CD4-positive, alpha-beta T cell (primary cell): ENCODE results near the gene DIO2. TPM values are rescaled to one million over a fixed set of nuclear protein-coding genes. Genes with fewer than 3 reads are reported as not detected.
A peak's percentile ranks its signal among the peaks of the same experiment; 100 is the strongest.

Experiments used
- ATAC-seq: fragments of 200-7000 bp; cut with Tn5 transposase; one replicate; pipeline ENCODE4 v1.10.0; 2022; ENCODE audit warnings: mild to moderate bottlenecking; ENCODE audit not compliant: poor library complexity
- CTCF ChIA-PET: fragments of 350-600 bp; sonication (Branson Sonifier 250); formaldehyde crosslinking; loops from one replicate; lab custom pipeline; 2021; ENCODE audit warnings: antibody characterized with exemption, inconsistent platforms; lab: Charles Lee
- POLR2A ChIA-PET: fragments of 350-600 bp; sonication (Branson Sonifier 250); formaldehyde crosslinking; loops from one replicate; lab custom pipeline; 2021; ENCODE audit warnings: antibody characterized with exemption, inconsistent platforms; lab: Charles Lee
- DNase-seq, 14 experiments: peaks; one replicate each; pipeline ENCODE4 v3.0.0-alpha.2; 2013 to 2020; ENCODE audit warnings: mixed read lengths in 2 of 14
- H3K27ac ChIP-seq, 2 donors: one replicate each; pipeline versions ENCODE4 v1.5.1 to v1.7.0; 2013; ENCODE audit warnings: low read length in 2 of 2, low read depth in 1 of 2, mild to moderate bottlenecking in 1 of 2
- H3K27me3 ChIP-seq, 2 experiments: 1 replicate in 1 of 2; 2 replicates in 1 of 2; pipeline versions ENCODE4 v1.6.1 to v1.7.0; 2013; ENCODE audit warnings: low read length in 2 of 2, control low read depth in 1 of 2, mild to moderate bottlenecking in 1 of 2, moderate library complexity in 1 of 2; ENCODE audit not compliant: insufficient read depth in 2 of 2, control insufficient read depth in 1 of 2
- H3K36me3 ChIP-seq: one replicate; pipeline ENCODE4 v1.6.1; 2013; ENCODE audit warnings: low read length, control low read depth; ENCODE audit not compliant: insufficient read depth
- H3K4me1 ChIP-seq: one replicate; pipeline ENCODE4 v1.6.1; 2013; ENCODE audit warnings: low read length, control low read depth; ENCODE audit not compliant: insufficient read depth
- H3K4me3 ChIP-seq: one replicate; pipeline ENCODE4 v1.5.1; 2013; ENCODE audit warnings: mild to moderate bottlenecking, low read length, moderate library complexity
- H3K9me3 ChIP-seq, 2 experiments: 1 replicate in 1 of 2; 2 replicates in 1 of 2; pipeline versions ENCODE4 v1.6.1 to v1.7.0; 2013; ENCODE audit warnings: low read length in 2 of 2, mild to moderate bottlenecking in 2 of 2, control low read depth in 1 of 2, moderate library complexity in 1 of 2; ENCODE audit not compliant: control insufficient read depth in 1 of 2, insufficient read depth in 1 of 2
- H3K27ac Mint-ChIP-seq: one replicate; pipeline ENCODE4 v1.8.0; 2020; ENCODE audit warnings: mixed read lengths
- H3K27me3 Mint-ChIP-seq: one replicate; pipeline ENCODE4 v1.8.0; 2021; ENCODE audit warnings: mixed read lengths
- H3K36me3 Mint-ChIP-seq: one replicate; pipeline ENCODE4 v1.8.0; 2021; ENCODE audit warnings: low read depth, mixed read lengths
- H3K4me1 Mint-ChIP-seq: one replicate; pipeline ENCODE4 v1.8.0; 2021; ENCODE audit warnings: low read depth, mixed read lengths
- H3K4me3 Mint-ChIP-seq: one replicate; pipeline ENCODE4 v1.8.0; 2020; ENCODE audit warnings: mild to moderate bottlenecking, mixed read lengths
- H3K9me3 Mint-ChIP-seq: one replicate; pipeline ENCODE4 v1.8.0; 2020; ENCODE audit warnings: mixed read lengths
- CTCF ChIP-seq: fragments of 200-600 bp; IDR thresholded peaks from one replicate; pipeline ENCODE4 v1.8.0; 2022; ENCODE audit warnings: antibody characterized with exemption, mild to moderate bottlenecking
- intact Hi-C, 2 experiments: fragments of 100-400 bp; cut with DNase I in 1 of 2; cut with micrococcal nuclease in 1 of 2; formaldehyde crosslinking; loops; one replicate each; pipeline versions ENCODE4 v1.15.1 to v1.9.0; 2023 to 2025; cut with DNase I, micrococcal nuclease
- total RNA-seq, 174 experiments: library from RNA in 2 of 174; stranded (reverse) in 2 of 174; gene quantifications; one replicate each; pipeline ENCODE4 v1.2.3 and lab custom pipeline; 2021 to 2026

Gene DIO2
- total RNA-seq, 2 experiments from 2014 or later = not detected

- H3K36me3 ChIP-seq = no peaks in the 10 kb centered on the region
- no peak overlapping the region for H3K4me3 ChIP-seq
- no peak overlapping the region for H3K27ac ChIP-seq
- intact Hi-C loops = no loop called here
- no peak for DNase-seq
- H3K9me3 Mint-ChIP-seq = no peaks in the 10 kb centered on the region
- TF ChIP-seq CTCF = no peak
- no peaks in the 10 kb centered on the region for H3K4me1 Mint-ChIP-seq
- ChIA-PET POLR2A (no interaction called here), CTCF (no interaction called here)
- H3K36me3 Mint-ChIP-seq = no peaks in the 10 kb centered on the region
- no peaks in the 10 kb centered on the region for H3K4me1 ChIP-seq
- no peak for ATAC-seq
- H3K27ac Mint-ChIP-seq = no peak overlapping the region
- H3K27me3 ChIP-seq = no peaks in the 10 kb centered on the region
- H3K4me3 Mint-ChIP-seq = no peak overlapping the region
- peaks cover 8% of the 10 kb centered on the region for H3K27me3 Mint-ChIP-seq
- peaks cover 0 to 4% of the 10 kb centered on the region in 2 experiments for H3K9me3 ChIP-seq
Observed at GRCh38 chr14:80208461-80208860, 2.8 kb downstream of the DIO2 start.

- CTCF ChIA-PET = no interaction called here
Observed at GRCh38 chr14:80206351-80207080, 4.8 kb downstream of the DIO2 start.

GRCh38 chr14:80202888-80203562, 8.3 kb downstream of the DIO2 start:
- no peak overlapping the region for H3K27ac ChIP-seq
- Mint-ChIP-seq H3K36me3 (no peaks in the 10 kb centered on the region), H3K4me1 (no peaks in the 10 kb centered on the region), H3K27me3 (no peaks in the 10 kb centered on the region), H3K4me3 (no peak overlapping the region), H3K9me3 (peaks cover 5% of the 10 kb centered on the region), H3K27ac (no peak overlapping the region)
- no peak for TF ChIP-seq CTCF
- ChIA-PET CTCF (no interaction called here), POLR2A (no interaction called here)
- no peak overlapping the region for H3K4me3 ChIP-seq
- DNase-seq (peak in 2 of 14 experiments; percentile 2 to 7), ATAC-seq (no peak)
- intact Hi-C loops = no loop called here
- no peaks in the 10 kb centered on the region for H3K4me1 ChIP-seq
- H3K9me3 ChIP-seq = peaks cover 0 to 6% of the 10 kb centered on the region in 2 experiments
- H3K27me3 ChIP-seq = no peaks in the 10 kb centered on the region
- H3K36me3 ChIP-seq = no peaks in the 10 kb centered on the region

More at GRCh38 chr14:80206351-80207080, 4.8 kb downstream of the DIO2 start:
- no peaks in the 10 kb centered on the region for H3K36me3 Mint-ChIP-seq
- DNase-seq (no peak), ATAC-seq (no peak)
- peaks cover 8% of the 10 kb centered on the region for H3K27me3 Mint-ChIP-seq
- H3K4me1 Mint-ChIP-seq = no peaks in the 10 kb centered on the region
- POLR2A ChIA-PET = no interaction called here
- no peak overlapping the region for H3K4me3 Mint-ChIP-seq
- H3K9me3 Mint-ChIP-seq = peaks cover 5% of the 10 kb centered on the region
- intact Hi-C loops = no loop called here
- H3K27ac Mint-ChIP-seq = no peak overlapping the region
- no peak overlapping the region for H3K27ac ChIP-seq
- H3K27me3 ChIP-seq = no peaks in the 10 kb centered on the region
- H3K36me3 ChIP-seq = no peaks in the 10 kb centered on the region
- no peaks in the 10 kb centered on the region for H3K4me1 ChIP-seq
- H3K9me3 ChIP-seq = peaks cover 0 to 10% of the 10 kb centered on the region in 2 experiments
- no peak overlapping the region for H3K4me3 ChIP-seq
- TF ChIP-seq CTCF = no peak
